RWPE2 (cell line): ENCODE measurements around the gene KRT80.
A peak's percentile ranks its signal among the peaks of the same experiment; 100 is the strongest.

Source experiments
- ATAC-seq: fragments of 200-7000 bp; cut with Tn5 transposase; 3 replicates; pipeline ENCODE4 v1.9.1; 2021; ENCODE audit warnings: low read depth
- DNase-seq: peaks from one replicate; pipeline ENCODE4 v3.0.0-alpha.2; 2020; ENCODE audit warnings: low spot score
- H3K27ac ChIP-seq: fragments of 450-650 bp; 2 replicates; pipeline ENCODE4 v1.5.1; 2017; ENCODE audit warnings: mild to moderate bottlenecking; ENCODE audit not compliant: poor library complexity, severe bottlenecking
- H3K27me3 ChIP-seq: fragments of 250-450 bp; sonication (Bioruptor Pico); 2 replicates; pipeline ENCODE4 v1.5.1; 2021; ENCODE audit warnings: mild to moderate bottlenecking, moderate library complexity; ENCODE audit not compliant: insufficient read depth, poor library complexity, severe bottlenecking
- H3K36me3 ChIP-seq: fragments of 250-450 bp; sonication (Bioruptor Pico); 2 replicates; pipeline ENCODE4 v1.5.1; 2020; ENCODE audit warnings: low read depth, mild to moderate bottlenecking, moderate library complexity
- H3K4me1 ChIP-seq: fragments of 250-450 bp; sonication (Bioruptor Pico); 2 replicates; pipeline ENCODE4 v1.5.1; 2021; ENCODE audit warnings: mild to moderate bottlenecking, moderate library complexity; ENCODE audit not compliant: insufficient read depth, poor library complexity, severe bottlenecking
- H3K4me3 ChIP-seq: fragments of 250-450 bp; sonication (Bioruptor Pico); 2 replicates; pipeline ENCODE4 v1.5.1; 2021; ENCODE audit warnings: mild to moderate bottlenecking, moderate library complexity; ENCODE audit not compliant: severe bottlenecking
- H3K9me3 ChIP-seq: fragments of 250-450 bp; sonication (Bioruptor Pico); 2 replicates; pipeline ENCODE4 v1.5.1; 2021; ENCODE audit warnings: mild to moderate bottlenecking, moderate library complexity; ENCODE audit not compliant: severe bottlenecking
- TF ChIP-seq, protein P1 (sequence below): fragments of 450-650 bp; IDR thresholded peaks from one replicate; pipeline ENCODE4 v1.5.1; 2017; ENCODE audit warnings: mild to moderate bottlenecking, moderate library complexity; ENCODE audit not compliant: poor library complexity, severe bottlenecking

KRT80 gene

DNA sequence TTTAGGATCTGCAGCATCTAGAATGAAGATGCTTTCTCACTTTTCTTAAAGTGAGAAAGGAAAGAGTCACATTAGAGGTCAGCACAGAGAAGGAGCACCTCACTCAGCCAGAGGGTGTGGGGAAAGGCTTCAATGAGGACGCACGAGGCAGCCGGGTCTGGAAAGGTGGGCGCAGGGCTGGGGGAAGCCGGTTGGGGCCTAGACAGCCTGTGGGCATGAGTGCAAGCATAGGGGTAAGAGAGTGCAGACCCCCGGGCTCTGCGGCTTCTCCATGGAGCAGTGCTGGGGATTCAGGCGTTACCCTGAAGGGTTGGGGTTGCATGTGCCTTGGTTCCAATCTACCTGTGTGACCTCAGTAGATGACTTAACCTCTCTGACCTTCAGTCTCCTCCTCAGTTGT, 49.9 kb downstream of the KRT80 start:
- Histone ChIP-seq H3K27ac (peak overlapping the region; percentile 100), H3K27me3 (no peaks in the 10 kb centered on the region), H3K4me1 (peaks cover 32% of the 10 kb centered on the region), H3K9me3 (no peaks in the 10 kb centered on the region), H3K4me3 (no peak overlapping the region), H3K36me3 (no peaks in the 10 kb centered on the region)
- TF ChIP-seq, protein P1, sequence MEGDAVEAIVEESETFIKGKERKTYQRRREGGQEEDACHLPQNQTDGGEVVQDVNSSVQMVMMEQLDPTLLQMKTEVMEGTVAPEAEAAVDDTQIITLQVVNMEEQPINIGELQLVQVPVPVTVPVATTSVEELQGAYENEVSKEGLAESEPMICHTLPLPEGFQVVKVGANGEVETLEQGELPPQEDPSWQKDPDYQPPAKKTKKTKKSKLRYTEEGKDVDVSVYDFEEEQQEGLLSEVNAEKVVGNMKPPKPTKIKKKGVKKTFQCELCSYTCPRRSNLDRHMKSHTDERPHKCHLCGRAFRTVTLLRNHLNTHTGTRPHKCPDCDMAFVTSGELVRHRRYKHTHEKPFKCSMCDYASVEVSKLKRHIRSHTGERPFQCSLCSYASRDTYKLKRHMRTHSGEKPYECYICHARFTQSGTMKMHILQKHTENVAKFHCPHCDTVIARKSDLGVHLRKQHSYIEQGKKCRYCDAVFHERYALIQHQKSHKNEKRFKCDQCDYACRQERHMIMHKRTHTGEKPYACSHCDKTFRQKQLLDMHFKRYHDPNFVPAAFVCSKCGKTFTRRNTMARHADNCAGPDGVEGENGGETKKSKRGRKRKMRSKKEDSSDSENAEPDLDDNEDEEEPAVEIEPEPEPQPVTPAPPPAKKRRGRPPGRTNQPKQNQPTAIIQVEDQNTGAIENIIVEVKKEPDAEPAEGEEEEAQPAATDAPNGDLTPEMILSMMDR = no peak
- no peak for ATAC-seq
- DNase-seq = no peak

DNA sequence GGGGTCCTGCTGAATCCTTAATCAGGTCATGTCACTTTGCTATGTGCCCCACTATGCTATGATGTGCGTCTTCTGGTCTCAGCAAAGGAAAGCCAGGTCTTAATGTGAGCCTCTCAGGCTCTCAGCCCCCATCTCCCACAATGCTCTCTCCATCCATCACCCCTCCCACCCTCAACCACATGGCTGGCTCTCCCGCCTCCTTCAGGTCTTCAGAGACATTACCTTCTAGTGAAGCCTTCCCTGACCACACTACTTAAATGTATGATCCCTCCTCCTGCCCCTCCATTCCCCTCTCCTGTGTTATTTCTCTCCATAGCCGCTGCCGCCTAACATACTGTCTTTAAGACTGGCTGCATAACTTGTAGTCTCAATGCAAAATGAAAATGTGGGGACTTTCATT, 50.5 kb downstream of the KRT80 start:
- TF ChIP-seq, protein P1 = no peak
- Histone ChIP-seq H3K4me3 (no peak overlapping the region), H3K36me3 (no peaks in the 10 kb centered on the region), H3K27me3 (no peaks in the 10 kb centered on the region), H3K27ac (peak overlapping the region; percentile 100), H3K9me3 (no peaks in the 10 kb centered on the region), H3K4me1 (peaks cover 26% of the 10 kb centered on the region)
- ATAC-seq (no peak), DNase-seq (no peak)

DNA sequence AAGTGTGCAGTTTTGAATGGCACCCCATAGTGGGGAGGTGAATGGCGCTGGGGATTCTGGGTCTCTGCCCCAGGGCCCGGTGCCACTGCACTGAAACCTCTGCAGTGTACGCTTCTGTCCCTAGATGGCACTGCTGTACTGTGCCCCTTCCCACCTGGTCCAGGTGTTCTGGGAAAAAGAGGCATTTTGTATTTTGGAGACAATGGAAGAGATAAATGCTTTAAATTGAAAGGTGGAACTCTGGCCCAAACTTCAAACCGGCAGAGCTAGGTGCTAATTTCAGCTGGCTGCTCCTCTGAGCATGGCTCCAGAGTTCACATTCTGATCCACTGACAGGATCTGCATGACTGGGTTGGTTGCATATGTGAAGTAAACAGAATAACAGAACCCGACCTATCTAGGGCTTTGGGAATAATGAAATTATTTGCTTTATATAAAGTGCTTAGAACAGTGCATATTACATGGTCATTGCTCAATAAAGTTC, 52.2 kb downstream of the KRT80 start:
- no peaks in the 10 kb centered on the region for H3K27me3 ChIP-seq
- no peaks in the 10 kb centered on the region for H3K36me3 ChIP-seq
- peak overlapping the region; percentile 16 for H3K27ac ChIP-seq
- H3K4me1 ChIP-seq = peaks cover 11% of the 10 kb centered on the region
- H3K9me3 ChIP-seq = no peaks in the 10 kb centered on the region
- TF ChIP-seq, protein P1 = peak; percentile 98
- DNase-seq = no peak
- no peak overlapping the region for H3K4me3 ChIP-seq
- ATAC-seq = peak; percentile 60

DNA sequence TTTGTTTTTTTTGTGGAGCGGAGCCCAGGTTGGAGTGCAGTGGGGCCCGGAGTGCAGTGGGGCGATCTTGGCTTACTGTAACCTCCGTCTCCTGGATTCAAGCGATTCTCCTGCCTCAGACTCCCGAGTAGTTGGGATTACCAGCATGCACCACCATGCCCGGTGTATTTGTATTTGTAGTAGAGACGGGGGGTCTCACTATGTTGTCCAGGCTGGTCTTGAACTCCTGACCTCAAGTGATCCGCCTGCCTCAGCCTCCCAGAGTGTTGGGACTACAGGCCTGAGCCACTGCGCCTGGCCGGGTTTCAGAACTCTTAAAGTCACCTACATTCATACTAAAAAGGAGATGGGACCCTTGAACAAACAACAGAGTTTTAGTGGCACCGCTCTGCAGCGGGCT, 52.7 kb downstream of the KRT80 start:
- no peak for ATAC-seq
- TF ChIP-seq, protein P1 = no peak

GRCh38 chr12:52137746-52138145, 54.1 kb downstream of the KRT80 start:
- no peak overlapping the region for H3K4me3 ChIP-seq
- TF ChIP-seq, protein P1 = no peak
- no peaks in the 10 kb centered on the region for H3K9me3 ChIP-seq
- no peaks in the 10 kb centered on the region for H3K36me3 ChIP-seq
- DNase-seq = no peak
- H3K27me3 ChIP-seq = no peaks in the 10 kb centered on the region
- no peak for ATAC-seq
- H3K4me1 ChIP-seq = no peaks in the 10 kb centered on the region
- no peak overlapping the region for H3K27ac ChIP-seq

More for the DNA sequence above, 52.7 kb downstream of the KRT80 start:
- H3K27me3 ChIP-seq = no peaks in the 10 kb centered on the region
- H3K4me1 ChIP-seq = peaks cover 10% of the 10 kb centered on the region
- H3K4me3 ChIP-seq = no peak overlapping the region
- no peaks in the 10 kb centered on the region for H3K36me3 ChIP-seq
- no peak overlapping the region for H3K27ac ChIP-seq
- H3K9me3 ChIP-seq = no peaks in the 10 kb centered on the region
- no peak for DNase-seq
